HepG2 (cell line): ENCODE measurements around the gene HOXC5.

Experiments
- POLR2AphosphoS5 ChIP-seq: IDR thresholded peaks from 2 replicates; pipeline ENCODE4 v1.6.1; 2012; ENCODE audit warnings: low read depth, low read length
- TF ChIP-seq, protein P1 (sequence below): sonication (generic); formaldehyde crosslinking; IDR thresholded peaks from 2 replicates; pipeline ENCODE4 v1.5.0; 2020; ENCODE audit warnings: missing genetic modification reagents, mild to moderate bottlenecking, borderline replicate concordance

DNA sequence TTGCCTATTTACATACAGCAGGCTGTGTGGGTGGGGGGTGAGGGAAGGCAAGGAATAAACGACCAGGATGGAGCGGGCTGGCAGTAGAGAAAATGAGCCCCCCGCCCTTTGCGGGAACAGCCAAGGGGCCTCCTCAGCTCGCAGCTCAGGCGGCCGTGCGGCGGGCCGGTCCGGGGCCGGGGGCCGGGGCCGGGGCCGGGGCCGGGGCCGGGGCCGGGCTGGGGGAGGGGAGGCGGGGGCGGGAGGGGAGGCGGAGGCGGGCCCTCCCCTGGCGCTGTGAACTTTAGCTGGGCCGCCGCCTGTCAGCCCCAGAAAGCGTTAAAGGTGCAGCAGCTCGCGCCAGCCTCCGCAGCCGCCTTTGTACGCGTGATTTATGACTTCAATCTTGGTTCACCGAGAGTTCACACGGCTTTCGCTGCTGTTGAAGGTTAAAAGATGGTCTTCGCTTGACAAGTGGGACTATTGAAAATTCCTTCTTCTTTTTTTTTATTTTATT is 49.6 kb downstream of the HOXC5 start:
- TF ChIP-seq, protein P1, sequence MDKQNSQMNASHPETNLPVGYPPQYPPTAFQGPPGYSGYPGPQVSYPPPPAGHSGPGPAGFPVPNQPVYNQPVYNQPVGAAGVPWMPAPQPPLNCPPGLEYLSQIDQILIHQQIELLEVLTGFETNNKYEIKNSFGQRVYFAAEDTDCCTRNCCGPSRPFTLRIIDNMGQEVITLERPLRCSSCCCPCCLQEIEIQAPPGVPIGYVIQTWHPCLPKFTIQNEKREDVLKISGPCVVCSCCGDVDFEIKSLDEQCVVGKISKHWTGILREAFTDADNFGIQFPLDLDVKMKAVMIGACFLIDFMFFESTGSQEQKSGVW (CRISPR knock-in tag): no peak
- no peak for TF ChIP-seq POLR2AphosphoS5
